GM23338 (cell line): ENCODE measurements around the gene ATG9A. TPM values are rescaled to one million over a fixed set of nuclear protein-coding genes. Genes with fewer than 3 reads are reported as not detected.

Experiments used
- ATAC-seq: fragments of 200-7000 bp; cut with Tn5 transposase; 3 replicates; pipeline ENCODE4 v1.9.1; 2020
- DNase-seq: peaks from one replicate; pipeline ENCODE4 v3.0.0-alpha.2; 2015; ENCODE audit warnings: low spot score
- H2AFZ ChIP-seq: fragments of 200-600 bp; sonication (generic); 2 replicates; pipeline ENCODE4 v1.8.0; 2016; ENCODE audit warnings: antibody characterized with exemption, mild to moderate bottlenecking, moderate library complexity
- H3F3A ChIP-seq: fragments of 200-600 bp; sonication (generic); replicated peaks from 2 replicates; pipeline ENCODE4 v1.8.0; 2017; ENCODE audit warnings: antibody characterized with exemption, mixed run types, low read depth
- H3K27ac ChIP-seq: fragments of 200-600 bp; sonication (generic); 2 replicates; pipeline ENCODE4 v1.6.1; 2016; ENCODE audit warnings: low read depth
- H3K27me3 ChIP-seq: fragments of 200-600 bp; sonication (generic); 2 replicates; pipeline ENCODE4 v1.8.0; 2016; ENCODE audit warnings: mild to moderate bottlenecking, mixed run types, moderate library complexity; ENCODE audit not compliant: insufficient read depth
- H3K36me3 ChIP-seq: fragments of 200-600 bp; sonication (generic); 2 replicates; pipeline ENCODE4 v1.8.0; 2016; ENCODE audit warnings: mild to moderate bottlenecking; ENCODE audit not compliant: insufficient read depth
- H3K4me1 ChIP-seq: fragments of 200-600 bp; sonication (generic); 2 replicates; pipeline ENCODE4 v1.8.0; 2016; ENCODE audit warnings: mild to moderate bottlenecking, moderate library complexity; ENCODE audit not compliant: insufficient read depth
- H3K4me2 ChIP-seq: fragments of 200-600 bp; sonication (generic); 2 replicates; pipeline ENCODE4 v1.7.1; 2017; ENCODE audit warnings: mixed run types
- H3K4me3 ChIP-seq: fragments of 200-600 bp; sonication (generic); 2 replicates; pipeline ENCODE4 v1.6.1; 2016; ENCODE audit warnings: mixed run types
- H3K79me2 ChIP-seq: fragments of 200-600 bp; sonication (generic); replicated peaks from 2 replicates; pipeline ENCODE4 v1.8.0; 2017; ENCODE audit warnings: mild to moderate bottlenecking; ENCODE audit not compliant: insufficient read depth
- H3K9me2 ChIP-seq: fragments of 200-600 bp; sonication (generic); 2 replicates; pipeline ENCODE4 v1.8.0; 2017; ENCODE audit not compliant: insufficient read depth
- H4K20me1 ChIP-seq: fragments of 200-600 bp; sonication (generic); replicated peaks from 2 replicates; pipeline ENCODE4 v1.8.0; 2017; ENCODE audit warnings: mild to moderate bottlenecking; ENCODE audit not compliant: insufficient read depth
- H3K27ac Mint-ChIP-seq: 2 replicates; pipeline ENCODE4 v1.8.0; 2020; ENCODE audit warnings: inconsistent platforms, mild to moderate bottlenecking, moderate library complexity, mixed read lengths
- H3K27me3 Mint-ChIP-seq: 3 replicates; pipeline ENCODE4 v1.8.0; 2022; ENCODE audit warnings: low read depth, mild to moderate bottlenecking, moderate library complexity, mixed read lengths, inconsistent platforms; ENCODE audit not compliant: insufficient read depth, poor library complexity
- H3K36me3 Mint-ChIP-seq: 3 replicates; pipeline ENCODE4 v1.8.0; 2021; ENCODE audit warnings: low read depth, mild to moderate bottlenecking, inconsistent platforms, moderate library complexity, mixed read lengths
- H3K4me1 Mint-ChIP-seq: 3 replicates; pipeline ENCODE4 v1.8.0; 2020; ENCODE audit warnings: mild to moderate bottlenecking, inconsistent platforms, mixed read lengths
- H3K4me3 Mint-ChIP-seq: 3 replicates; pipeline ENCODE4 v1.8.0; 2021; ENCODE audit warnings: moderate library complexity, mild to moderate bottlenecking, inconsistent platforms, mixed read lengths
- H3K9me3 Mint-ChIP-seq: 3 replicates; pipeline ENCODE4 v1.8.0; 2020; ENCODE audit warnings: moderate library complexity, mild to moderate bottlenecking, inconsistent platforms, mixed read lengths
- CREB1 ChIP-seq: fragments of 250-450 bp; sonication (Bioruptor Pico); IDR thresholded peaks from 2 replicates; pipeline ENCODE4 v1.5.0; 2020; ENCODE audit warnings: low read depth, mild to moderate bottlenecking, moderate library complexity
- CTCF ChIP-seq, 2 experiments: fragments of 200-600 bp in 1 of 2; sonication (generic) in 1 of 2; conservative IDR thresholded peaks; 2 replicates each; pipeline versions ENCODE4 v1.5.1 to v1.6.1; 2016 to 2017; ENCODE audit warnings: antibody characterized with exemption in 2 of 2, low read depth in 2 of 2, mild to moderate bottlenecking in 2 of 2, moderate library complexity in 1 of 2
- ETS1 ChIP-seq: IDR thresholded peaks from 2 replicates; pipeline ENCODE4 v1.6.1; 2016; ENCODE audit warnings: antibody characterized with exemption
- EZH2 ChIP-seq: fragments of 200-600 bp; sonication (generic); IDR thresholded peaks from one replicate; pipeline ENCODE4 v1.8.0; 2017; ENCODE audit warnings: antibody characterized with exemption, mild to moderate bottlenecking, low read depth; ENCODE audit not compliant: unreplicated experiment
- EZH2phosphoT487 ChIP-seq: fragments of 200-600 bp; sonication (generic); IDR thresholded peaks from one replicate; pipeline ENCODE4 v1.8.1; 2018; ENCODE audit warnings: antibody characterized with exemption; ENCODE audit not compliant: unreplicated experiment
- NANOG ChIP-seq: IDR thresholded peaks from 2 replicates; pipeline ENCODE4 v1.6.1; 2016; ENCODE audit warnings: antibody characterized with exemption, borderline replicate concordance
- POLR2AphosphoS5 ChIP-seq: IDR thresholded peaks from 2 replicates; pipeline ENCODE4 v1.6.1; 2016; ENCODE audit warnings: antibody characterized with exemption, low read depth
- REST ChIP-seq: IDR thresholded peaks from one replicate; pipeline ENCODE4 v1.6.1; 2018; ENCODE audit warnings: antibody characterized with exemption; ENCODE audit not compliant: unreplicated experiment
- STAT1 ChIP-seq: IDR thresholded peaks from one replicate; pipeline ENCODE4 v1.6.1; 2016; ENCODE audit warnings: antibody characterized with exemption; ENCODE audit not compliant: unreplicated experiment
- ZNF114 ChIP-seq: fragments of 250-450 bp; sonication (Bioruptor Pico); IDR thresholded peaks from 2 replicates; pipeline ENCODE4 v1.5.0; 2020; ENCODE audit warnings: mild to moderate bottlenecking, moderate library complexity
- ZNF331 ChIP-seq: fragments of 250-450 bp; sonication (Bioruptor Pico); IDR thresholded peaks from 2 replicates; pipeline ENCODE4 v1.5.0; 2020; ENCODE audit warnings: low read depth, mild to moderate bottlenecking, moderate library complexity
- ZNF462 ChIP-seq: fragments of 250-450 bp; sonication (Bioruptor Pico); IDR thresholded peaks from 2 replicates; pipeline ENCODE4 v1.5.0; 2020; ENCODE audit warnings: mild to moderate bottlenecking, moderate library complexity
- polyA plus RNA-seq: library from polyadenylated mRNA; unstranded; fragments of >200 nt; fragmentation: Nextera tagmentation; extraction: Ambion mirVana; gene quantifications from 2 replicates; pipeline ENCODE4 v1.2.1, GENCODE V29; 2016
- total RNA-seq: library from RNA; depleted of rRNA; stranded (reverse); fragments of >200 nt; shearing (Covaris generic); gene quantifications from 2 replicates; pipeline ENCODE4 v1.2.3, GENCODE V29; 2014

The ATG9A gene
- total and polyA plus RNA-seq, 2 experiments from 2014 or later, result 20.7 to 54.2 TPM

- no peak for ATAC-seq
Observed at GRCh38 chr2:219205165-219205538, 24.3 kb downstream of the ATG9A start.

More at GRCh38 chr2:219205165-219205538, 24.3 kb downstream of the ATG9A start:
- Mint-ChIP-seq H3K27ac (no peak overlapping the region), H3K4me3 (peak overlapping the region; percentile 88; the same call in 1 of the 3 replicates), H3K27me3 (peaks cover 10% of the 10 kb centered on the region), H3K36me3 (peaks cover 16% of the 10 kb centered on the region; the same call in 2 of the 3 replicates), H3K4me1 (peaks cover 15% of the 10 kb centered on the region; the same call in 2 of the 3 replicates), H3K9me3 (peaks cover 9% of the 10 kb centered on the region; the same call in 2 of the 3 replicates)
- TF ChIP-seq EZH2, result no peak
- TF ChIP-seq REST, result no peak
- TF ChIP-seq ETS1, result no peak
- TF ChIP-seq ZNF462 (CRISPR knock-in tag), result no peak
- no peak for TF ChIP-seq CTCF (conservative IDR thresholded peaks at IDR 0.05; ENCODE audit: low read depth in 2 of 2)
- TF ChIP-seq STAT1, result no peak
- TF ChIP-seq NANOG, result no peak
- TF ChIP-seq EZH2phosphoT487, result no peak
- no peak for TF ChIP-seq ZNF331 (CRISPR knock-in tag)
- TF ChIP-seq POLR2AphosphoS5, result no peak
- TF ChIP-seq ZNF114, result no peak
- TF ChIP-seq CREB1 (CRISPR knock-in tag), result no peak
- Histone ChIP-seq H3K27me3 (no peaks in the 10 kb centered on the region), H3K4me3 (no peak overlapping the region), H3F3A (peaks cover 15% of the 10 kb centered on the region; the same call in 1 of the 2 replicates), H3K9me2 (no peaks in the 10 kb centered on the region), H3K27ac (no peak overlapping the region), H3K4me1 (peaks cover 15% of the 10 kb centered on the region), H3K79me2 (no peaks in the 10 kb centered on the region), H3K4me2 (no peak overlapping the region), H2AFZ (no peak overlapping the region), H3K36me3 (no peaks in the 10 kb centered on the region; the same call in 1 of the 2 replicates), H4K20me1 (no peaks in the 10 kb centered on the region; the same call in 1 of the 2 replicates)
- no peak for DNase-seq
